ENCODE results near the gene IL16.
A peak's percentile ranks its signal among the peaks of the same experiment; 100 is the strongest.
"Not testable (repeated sequence)": the region's sequence is repeated elsewhere in the genome, so short reads cannot be mapped to it uniquely, and the experiment has no call there.

Gene IL16

DNA sequence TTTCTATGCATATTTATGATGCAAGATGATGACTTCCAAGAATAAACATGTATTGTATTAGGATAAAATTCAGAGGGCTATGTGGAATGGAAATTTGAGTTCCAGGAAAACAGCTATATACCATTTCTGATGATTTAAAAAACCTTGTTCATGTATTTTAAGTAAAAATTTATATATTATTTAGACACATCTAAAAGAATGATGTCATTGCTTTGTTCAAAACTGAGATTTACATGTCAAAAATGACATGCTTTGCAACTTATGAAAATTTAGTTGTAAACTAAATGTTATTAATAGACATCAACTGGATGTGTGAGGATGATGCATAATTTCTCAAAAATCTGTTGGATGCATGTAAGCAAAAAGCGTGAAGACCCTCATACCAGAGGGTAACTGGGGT lies 125.0 kb downstream of the IL16 start:
- DNase-seq, result no peak

DNA sequence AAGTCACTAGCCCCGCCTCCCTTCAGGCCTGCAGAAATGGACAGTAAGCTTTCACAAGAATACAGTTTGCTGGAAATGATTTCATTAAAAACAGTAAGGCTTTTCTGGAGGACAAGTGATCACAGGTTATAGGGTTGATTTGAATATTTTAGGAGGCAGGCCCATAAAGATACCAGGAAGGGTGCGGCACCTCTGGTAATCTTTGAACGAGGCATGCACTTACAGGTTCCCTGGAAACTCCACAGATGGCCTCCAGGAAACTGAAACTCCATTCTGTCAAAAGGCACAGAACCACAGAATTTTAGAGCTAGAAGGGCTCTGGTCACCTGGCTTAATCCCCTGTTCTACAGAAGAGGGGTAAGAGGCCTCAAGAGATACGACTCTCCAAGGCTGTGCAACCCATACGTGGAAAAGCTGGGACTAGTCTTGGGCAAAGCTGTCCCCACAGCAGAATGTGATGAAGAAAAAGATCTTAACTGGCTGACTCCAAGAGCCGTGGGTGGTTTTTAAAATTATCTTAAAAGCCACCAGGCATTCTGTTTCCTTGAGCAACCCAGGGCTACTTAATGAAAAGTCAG lies 126.1 kb downstream of the IL16 start:
- no peak for DNase-seq

DNA sequence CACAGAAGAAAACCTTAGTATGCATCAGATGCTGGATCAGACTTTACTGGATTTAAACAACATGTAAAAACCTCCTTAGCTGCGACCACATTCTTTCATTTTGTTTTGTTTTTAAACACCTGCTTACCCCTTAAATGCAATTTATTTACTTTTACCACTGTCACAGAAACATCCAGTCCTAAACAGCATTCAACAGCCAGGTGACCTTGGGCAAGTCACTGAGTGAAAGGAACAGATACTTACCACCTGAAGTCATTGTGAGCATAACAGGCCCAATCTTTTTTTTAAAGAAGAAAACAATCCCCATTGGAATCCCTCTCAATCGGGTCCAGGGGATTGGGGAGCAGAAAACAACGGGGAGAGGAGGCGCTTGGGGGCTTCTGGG lies 126.9 kb downstream of the IL16 start:
- no peak for DNase-seq

DNA sequence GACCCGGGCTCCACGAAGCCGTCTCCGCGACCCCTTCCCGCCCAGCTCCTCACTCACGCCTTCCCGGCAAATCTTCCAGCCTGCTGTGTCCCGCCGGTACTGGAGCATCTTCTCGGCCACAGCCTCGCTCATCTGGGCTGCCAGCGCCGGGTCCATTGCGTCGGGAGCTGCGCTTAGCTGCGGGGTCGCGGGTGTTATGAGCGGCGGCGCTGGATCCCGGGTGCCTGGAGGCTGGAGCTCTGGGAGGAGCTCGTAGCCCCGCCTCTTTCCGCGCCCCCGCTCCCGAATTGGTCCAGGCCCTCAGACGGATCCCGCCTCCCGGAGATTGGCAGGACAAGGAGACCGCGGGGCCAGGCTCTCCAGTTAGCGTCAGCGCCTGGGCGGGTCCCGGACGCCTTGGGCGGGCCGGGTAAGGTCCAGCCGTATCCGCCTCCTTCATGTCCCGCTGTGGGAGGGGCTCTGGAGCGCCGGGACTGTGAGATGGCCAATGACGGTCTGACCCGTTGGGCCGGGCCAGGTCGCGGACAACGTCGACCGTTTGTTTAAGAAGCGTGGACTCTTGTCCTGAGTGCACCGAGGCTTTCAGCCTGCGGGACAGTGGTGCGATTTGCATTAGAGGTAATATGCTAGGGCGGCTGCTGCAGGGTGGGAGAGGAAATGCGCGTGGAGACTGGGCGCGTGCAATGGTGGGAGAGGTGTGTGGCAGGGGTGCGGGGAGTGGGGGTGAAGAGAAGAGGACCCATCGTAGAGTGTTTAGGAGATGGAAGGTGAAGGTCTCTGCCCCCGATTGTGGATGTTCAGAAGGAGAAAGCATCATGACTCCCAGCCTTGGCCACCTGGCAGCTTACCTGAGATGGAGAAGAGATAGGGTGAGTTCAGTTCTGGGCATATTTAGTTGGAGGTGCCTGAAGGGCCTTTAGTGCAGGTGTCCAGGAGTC lies 127.5 kb downstream of the IL16 start, which contains the start of gene STARD5:
TSS of gene STARD5 (minus strand) at position 198 of the 938 bp plus-strand sequence. CDS start at position 156, 42 bp downstream.
- peak; percentile 68 for DNase-seq

DNA sequence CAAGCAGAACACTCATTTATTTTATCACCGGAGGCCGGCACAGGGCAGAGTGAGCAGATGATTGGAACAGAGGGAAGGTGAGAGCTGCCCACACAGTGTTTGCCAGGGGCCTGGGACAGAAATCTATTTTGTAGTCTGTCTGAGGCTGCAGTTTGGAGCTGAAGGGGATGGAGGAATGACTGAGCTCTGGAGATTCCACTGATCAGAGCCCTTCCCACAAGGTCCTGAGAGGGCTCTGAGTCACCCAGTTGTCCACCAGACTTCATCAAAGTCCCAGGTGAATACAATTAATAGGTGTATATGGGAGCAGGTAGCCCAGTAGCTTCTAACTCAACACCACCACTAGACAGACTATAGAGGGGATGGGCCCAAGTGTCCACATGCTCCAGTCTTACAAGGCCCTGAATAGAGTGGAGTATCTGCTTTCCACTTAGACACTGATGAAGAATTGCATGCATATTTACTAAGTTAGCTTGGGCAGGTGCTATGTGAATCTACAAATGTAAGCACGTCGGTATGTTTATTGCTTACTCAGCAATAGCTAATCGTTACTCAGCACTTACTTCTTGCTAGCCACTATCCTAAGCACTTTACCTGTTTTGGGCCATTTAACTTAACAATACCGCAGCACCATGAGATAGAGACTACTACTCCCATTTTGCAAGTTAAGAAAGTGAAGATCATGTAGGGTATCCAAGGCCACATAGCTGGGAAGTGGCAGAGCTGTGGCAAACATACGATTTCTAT lies 130.0 kb downstream of the IL16 start:
- DNase-seq, result no peak

DNA sequence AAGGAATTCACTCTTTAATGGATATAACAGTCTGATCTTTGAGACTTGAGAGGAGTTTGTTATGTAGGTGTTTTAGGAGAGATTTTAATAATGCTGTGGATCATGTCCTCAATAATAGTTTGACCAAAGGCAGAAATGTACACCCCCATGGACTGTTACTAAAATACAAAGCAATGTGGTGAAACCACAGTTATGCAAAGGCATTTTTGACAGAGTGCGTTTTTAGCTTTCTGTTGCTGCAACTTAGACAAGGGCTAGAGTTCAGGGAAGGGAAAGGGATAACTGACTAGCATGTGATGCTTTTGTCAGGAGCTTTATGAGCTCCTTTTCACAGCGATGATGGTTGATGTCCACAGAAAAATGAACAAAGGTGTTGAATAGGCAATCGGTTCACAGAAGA lies 130.8 kb downstream of the IL16 start:
- no peak for DNase-seq

DNA sequence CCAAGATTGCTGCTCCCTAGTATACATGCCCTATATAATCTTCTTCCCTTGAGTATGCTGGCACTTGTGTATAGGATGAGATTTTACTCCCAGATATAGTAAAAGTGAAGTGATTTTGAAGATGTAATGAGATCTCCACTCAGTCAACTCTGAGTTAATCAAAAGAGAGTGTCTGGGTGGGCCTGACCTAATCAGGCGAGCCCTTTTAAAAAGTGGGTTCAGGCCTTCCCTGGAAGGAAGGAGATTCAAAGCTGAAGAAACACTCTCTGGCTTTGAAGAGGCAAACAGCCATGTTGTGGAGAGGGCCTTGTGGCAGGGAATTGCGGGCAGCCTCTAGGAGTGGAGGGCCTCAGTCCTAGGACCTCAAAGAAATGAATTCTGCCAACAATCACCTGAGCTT lies 132.8 kb downstream of the IL16 start:
- no peak for DNase-seq

DNA sequence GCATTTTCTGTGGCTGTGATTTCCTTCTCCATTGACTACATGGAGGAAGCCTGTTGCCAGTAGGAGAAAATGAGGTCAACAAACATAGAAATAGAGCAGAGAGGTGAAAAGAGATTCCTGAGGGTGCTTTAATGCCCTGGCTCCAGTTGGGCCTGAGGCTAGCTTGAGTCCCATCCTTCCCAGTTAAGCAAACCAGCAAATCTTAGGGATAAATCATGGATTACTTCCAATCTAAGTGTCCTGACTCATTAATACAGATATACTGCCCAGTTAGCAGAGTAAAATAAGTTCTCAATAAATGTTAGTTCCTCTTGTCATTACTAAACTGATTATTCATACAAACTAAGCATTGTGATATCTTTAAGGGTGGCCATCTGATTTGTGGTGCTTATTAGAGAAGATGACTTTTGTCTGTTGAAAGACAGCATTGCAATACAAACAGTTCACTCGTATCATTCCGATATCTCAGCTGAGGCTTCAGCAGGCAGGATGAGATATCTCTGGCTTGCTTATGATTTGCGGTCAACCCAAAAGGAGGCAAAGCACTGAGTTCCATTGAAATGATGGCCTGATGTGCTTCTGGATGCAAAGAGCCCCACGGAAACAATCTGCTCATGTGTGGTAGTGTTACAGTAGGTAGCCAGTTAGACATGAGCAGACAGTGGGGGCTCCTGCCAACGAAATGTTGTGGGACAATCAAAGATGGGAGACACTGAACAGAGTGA lies 133.8 kb downstream of the IL16 start:
- DNase-seq, result no peak

DNA sequence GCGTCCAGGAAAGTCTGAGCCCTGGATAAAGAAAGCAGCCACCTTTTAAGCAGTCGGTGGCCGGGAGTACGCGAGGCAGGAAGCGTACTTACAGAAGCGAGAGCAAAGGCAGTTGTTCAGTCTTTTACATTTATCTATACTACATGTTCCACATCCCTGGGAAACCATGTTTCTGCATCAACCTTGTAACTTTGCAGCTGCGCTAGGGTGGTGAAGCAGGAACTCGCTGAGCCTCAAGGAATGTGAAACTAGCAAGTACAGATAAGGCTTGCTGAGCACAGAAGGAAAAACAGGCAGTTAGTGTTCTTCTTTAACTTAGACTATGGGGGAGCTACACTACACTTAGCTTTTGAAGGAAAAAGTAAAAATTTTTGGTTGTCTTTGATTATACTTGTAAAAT lies 134.5 kb downstream of the IL16 start:
- not testable (repeated sequence) for DNase-seq

DNA sequence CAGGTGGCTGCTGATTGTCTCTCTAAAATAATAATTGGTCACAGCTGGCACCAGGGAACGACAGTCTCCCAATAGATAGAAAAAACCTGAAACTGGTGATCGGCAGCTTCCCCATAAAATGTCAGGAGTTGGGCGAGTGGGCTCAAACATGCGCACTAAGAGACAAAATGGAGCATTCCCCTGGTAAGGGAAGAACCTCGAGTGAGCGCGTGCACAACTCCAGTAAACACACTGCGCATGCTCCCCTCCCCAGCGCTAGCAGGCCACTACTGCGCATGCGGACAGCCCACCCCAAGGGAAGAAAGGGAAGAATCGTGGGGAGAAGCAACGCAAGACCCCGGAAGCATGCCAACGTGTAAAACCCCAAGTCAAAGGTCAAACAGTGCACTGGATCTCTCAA lies 134.9 kb downstream of the IL16 start:
- no peak for DNase-seq

DNA sequence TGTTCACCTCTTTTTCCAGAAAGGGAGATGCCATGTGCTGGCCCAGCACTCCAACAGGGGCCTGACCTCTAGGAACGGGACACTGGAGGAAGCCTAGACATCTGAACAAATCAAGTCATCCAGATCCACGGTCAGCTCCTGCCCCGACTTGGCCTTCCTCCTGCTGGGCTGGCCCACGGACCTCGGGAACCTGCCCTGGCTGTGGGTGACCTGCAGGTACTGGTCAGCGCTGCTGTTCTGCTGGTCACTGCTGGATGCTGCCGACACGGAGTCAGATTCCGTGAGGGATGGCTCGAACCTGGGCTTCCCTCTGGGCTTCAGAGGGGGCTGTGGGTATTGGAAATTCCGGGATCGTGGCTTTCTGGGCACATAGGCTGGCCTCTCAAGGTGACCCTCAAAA lies 135.6 kb downstream of the IL16 start:
- no peak for DNase-seq

DNA sequence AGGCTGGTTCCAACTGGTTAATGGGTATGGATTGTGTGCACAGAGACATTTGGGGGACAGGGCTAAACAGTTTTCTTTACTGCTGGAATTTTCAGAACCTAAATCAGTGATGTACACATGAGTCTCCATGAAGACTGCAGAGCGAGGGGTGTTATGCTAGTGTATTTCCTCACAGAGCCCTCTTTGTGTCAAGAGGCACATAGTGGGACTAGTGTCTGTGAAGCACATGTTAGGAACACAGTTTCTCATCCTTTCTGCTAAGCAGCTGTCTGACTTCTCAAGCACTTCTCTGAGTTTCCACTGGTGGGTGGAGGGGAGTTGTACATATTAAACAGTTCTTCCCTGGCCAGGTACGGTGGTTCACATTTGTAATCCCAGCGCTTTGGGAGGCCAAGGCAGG lies 136.7 kb downstream of the IL16 start:
- DNase-seq, result no peak

DNA sequence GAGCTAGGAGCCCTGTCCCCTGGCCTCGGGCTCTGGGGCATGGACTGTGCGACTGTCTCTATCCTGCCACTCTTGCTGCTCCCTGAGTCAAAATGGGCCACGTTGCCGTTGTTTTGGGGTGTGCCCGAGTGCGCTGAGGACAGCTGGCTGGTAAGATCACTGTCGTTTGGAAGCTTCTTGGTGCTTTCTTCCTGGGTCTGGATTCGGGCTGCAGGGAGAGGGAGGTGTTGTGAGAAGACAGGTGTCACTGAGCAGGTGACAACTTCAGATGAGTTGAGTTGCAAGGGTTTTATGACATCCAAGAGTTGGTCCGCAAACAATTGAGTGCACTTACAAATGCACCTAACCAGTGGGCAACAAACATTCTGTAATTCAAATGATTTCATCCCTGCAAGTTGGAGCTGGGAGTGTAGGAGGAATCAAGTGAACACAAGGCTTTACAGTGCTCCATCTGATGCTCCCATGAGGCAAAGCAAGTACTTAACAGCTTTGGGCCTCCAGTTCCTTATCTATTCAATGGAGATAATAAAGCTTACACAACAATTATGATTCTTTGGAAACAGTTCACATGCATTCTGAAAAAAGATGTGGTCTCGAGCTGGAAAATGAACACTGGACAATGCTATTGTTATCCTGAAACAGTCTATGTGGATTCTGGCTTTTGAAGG lies 138.2 kb downstream of the IL16 start:
- no peak for DNase-seq

DNA sequence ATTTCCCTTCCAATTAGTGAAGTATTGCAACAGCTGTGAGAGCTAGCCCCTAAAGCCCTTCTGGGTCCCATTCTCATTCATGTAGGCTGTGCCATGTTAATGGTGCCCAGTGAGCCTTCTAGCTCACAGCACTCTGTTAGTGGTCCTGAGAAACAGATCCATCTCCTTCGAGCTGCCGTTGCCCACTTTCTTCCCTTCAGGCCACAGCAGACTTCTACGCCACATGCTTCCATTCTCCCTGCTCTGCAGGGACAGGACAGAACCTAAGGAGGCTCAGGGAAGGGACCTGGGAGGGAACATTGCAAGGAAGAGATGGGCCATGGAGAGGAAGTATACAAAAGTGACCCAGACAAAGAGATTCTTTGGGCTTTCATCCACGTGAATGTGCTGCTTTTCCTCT lies 139.0 kb downstream of the IL16 start:
- DNase-seq, result no peak

DNA sequence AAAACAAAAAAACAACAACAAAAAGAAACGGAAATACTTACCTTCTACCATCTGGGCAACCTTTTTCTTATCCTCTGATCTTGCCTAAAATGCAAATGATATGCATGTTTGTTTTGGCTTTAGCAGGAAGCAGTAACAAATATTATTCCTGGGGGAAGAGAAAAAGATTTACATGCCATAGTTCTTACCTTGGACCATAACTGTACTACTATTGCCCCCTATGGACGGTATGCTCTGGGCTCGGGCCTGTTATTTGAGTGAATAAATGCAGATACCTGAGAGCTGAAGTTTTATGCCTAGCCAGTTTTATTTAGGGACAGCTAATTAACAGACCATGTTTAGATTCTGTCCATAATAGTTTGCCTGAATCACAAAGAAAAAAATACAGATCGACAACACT lies 139.9 kb downstream of the IL16 start:
- no peak for DNase-seq

DNA sequence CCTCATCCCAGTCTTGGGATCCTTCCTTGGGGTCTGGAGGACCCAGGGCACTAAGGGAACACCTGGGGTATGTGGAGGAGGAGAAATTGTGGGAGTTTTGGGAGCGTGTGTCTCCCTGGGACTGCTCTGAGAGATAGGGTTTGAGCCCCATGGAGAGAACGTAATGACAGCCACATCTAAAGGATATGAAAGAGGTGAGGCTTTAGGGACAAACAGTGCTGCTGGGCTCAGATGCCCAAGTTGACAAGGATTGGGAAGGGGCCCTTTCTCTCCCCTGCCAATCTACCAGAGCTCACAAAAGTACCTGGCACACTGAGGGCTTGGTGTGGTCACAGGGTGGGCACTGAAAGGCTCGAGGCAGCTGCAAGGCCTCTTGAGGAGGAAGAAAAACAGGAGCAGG lies 140.6 kb downstream of the IL16 start:
- DNase-seq, result no peak

DNA sequence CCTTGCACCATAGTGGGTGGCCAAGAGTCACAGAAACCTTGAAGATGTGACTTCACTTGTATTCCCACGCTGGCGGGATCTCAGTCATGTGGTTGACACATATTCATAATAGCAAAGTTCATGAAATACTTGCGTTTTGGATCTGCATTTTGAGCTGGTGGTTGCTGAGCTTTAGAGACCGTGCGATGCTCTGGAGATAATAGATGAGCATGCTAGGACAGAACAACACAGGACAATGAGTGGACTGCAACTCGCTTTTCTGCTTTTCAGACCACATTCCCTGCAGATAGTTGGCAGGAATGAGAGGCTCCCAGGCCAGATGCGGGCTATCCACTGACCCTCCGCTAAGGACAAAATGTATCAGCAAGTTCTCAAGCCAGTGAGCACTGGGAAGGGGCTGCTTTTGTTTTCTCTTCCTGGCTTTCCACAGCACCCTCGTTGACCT lies 141.1 kb downstream of the IL16 start:
- DNase-seq, result no peak

DNA sequence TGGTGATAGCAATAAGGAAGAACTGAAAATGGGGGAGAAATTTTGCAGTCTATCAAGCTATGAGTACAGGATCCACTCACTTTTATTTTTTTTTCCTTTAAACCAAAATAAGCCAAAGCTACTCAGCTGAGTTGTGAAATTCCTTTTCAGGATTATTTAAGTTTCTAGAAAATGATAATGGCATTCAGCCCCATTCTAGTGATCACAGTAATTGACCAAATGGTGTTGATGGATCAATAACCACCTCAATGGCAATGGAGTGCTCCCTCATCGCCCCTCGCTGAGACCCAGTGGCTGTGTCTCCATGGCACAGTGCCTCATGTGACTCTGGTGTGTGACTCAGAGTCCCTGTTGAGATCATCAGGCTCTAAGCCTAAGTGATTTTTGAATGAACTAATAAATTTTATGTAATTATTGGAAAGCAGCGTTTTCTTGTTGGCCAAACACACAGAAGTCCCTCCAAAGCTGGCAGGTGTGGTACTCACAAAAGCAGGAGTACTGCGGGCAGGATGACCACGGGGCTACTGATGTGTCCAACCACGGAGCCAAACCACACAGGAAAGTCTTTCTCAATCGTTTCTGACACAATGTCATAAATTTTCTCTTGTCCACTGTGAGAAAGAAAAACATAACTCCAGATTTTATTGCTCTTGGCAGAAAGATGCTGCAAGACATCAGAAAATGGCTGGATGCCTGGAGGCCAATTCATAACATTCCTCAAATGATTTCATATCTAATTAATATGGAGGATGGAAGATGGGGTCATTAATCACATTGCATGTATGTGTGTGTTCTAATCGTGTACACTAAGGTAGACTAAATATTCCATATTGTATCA lies 141.7 kb downstream of the IL16 start:
- no peak for DNase-seq

DNA sequence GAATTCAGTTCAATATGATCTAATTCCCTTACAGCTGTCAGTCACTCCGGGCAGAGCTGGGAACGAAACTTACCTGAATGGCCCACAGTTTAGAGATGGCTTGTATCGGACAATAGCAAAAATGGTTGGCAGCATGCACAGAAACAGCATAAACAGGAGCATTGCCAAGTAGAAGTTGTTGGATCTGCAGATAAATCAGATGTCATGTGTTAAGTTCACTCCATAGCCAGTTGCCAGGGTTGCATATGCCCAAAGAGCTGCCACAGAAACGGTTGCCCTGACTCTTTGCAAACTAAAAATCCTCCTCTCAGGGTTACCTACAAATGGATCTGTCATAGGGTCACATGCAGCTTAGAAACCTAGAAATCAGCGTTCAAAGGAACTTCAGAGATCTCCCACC lies 142.6 kb downstream of the IL16 start:
- no peak for DNase-seq

DNA sequence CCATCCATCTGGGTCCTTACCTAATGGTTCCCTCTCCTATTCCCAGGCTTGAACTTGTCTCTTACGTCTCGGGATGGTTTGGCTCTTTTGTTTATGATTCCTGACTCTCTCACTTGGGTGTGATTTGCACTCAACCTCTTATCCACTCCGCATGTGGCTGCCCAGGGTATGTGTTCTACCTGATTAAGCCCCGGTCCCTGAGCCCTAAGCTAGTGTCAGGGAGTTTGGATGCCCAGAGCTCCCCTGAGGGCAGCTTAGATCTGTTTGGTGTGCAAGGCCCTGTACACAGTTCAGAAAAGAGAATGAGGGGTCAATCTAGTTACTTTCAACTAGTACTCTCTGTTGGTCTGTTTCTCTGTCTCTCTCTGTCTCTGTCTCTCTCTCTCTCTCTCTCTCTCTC lies 143.2 kb downstream of the IL16 start:
- DNase-seq, result no peak

DNA sequence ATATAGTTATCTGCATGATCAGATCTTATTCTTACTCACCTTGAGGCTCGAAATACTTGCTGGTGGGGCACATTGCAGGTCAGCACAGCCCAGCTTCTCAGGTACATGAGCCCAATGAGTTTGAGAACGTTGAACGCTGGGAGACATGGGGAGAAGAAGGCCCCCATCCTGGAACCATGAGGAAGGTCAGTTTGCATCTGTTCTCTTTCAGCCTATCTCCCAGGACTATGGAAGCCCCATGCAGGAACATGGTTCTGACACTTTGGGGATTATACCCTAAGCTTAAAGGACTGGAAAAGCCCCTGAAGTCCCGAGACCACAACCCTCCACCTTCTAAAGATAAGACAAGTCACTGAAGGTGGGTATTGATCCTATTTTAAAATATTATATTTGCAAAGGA lies 144.7 kb downstream of the IL16 start:
- no peak for DNase-seq

DNA sequence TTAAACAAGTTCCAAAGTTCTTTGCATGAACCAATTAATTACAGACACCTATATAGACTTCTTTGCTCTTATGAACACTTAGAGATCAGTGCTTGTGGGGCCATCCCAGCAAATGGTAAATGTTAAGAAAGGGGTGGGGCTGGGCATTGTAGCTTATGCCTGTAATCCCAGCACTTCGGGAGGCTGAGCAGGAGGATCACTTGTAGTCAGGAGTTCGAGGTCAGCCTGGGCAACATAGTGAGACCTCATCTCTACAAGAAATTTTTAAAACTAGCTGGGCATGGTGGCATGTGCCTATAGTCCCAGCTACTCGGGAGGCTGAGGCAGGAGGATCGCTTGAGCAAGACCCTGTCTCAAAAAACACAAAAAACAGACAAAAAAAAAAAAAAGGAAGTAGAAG lies 146.7 kb downstream of the IL16 start:
- no peak for DNase-seq
